ENCODE measurements around the gene TSPAN4. TPM values are rescaled to one million over a fixed set of nuclear protein-coding genes. Genes with fewer than 3 reads are reported as not detected.

The TSPAN4 gene
- total and polyA plus RNA-seq, 2 of the 13 experiments (the other 11 are each of a cell fraction or from before 2014, with no cell fraction given) = 31.7 to 68.3 TPM

- TF ChIP-seq ZNF777 (CRISPR knock-in tag; IDR thresholded peaks at IDR 0.05) = no peak
- no peak for TF ChIP-seq CEBPG (CRISPR knock-in tag; IDR thresholded peaks at IDR 0.05)
- no peak for TF ChIP-seq ZKSCAN1 (IDR thresholded peaks at IDR 0.05; ENCODE audit: low read length)
Observed at GRCh38 chr11:887589-887988, 44.9 kb downstream of the TSPAN4 start (continued).

DNA sequence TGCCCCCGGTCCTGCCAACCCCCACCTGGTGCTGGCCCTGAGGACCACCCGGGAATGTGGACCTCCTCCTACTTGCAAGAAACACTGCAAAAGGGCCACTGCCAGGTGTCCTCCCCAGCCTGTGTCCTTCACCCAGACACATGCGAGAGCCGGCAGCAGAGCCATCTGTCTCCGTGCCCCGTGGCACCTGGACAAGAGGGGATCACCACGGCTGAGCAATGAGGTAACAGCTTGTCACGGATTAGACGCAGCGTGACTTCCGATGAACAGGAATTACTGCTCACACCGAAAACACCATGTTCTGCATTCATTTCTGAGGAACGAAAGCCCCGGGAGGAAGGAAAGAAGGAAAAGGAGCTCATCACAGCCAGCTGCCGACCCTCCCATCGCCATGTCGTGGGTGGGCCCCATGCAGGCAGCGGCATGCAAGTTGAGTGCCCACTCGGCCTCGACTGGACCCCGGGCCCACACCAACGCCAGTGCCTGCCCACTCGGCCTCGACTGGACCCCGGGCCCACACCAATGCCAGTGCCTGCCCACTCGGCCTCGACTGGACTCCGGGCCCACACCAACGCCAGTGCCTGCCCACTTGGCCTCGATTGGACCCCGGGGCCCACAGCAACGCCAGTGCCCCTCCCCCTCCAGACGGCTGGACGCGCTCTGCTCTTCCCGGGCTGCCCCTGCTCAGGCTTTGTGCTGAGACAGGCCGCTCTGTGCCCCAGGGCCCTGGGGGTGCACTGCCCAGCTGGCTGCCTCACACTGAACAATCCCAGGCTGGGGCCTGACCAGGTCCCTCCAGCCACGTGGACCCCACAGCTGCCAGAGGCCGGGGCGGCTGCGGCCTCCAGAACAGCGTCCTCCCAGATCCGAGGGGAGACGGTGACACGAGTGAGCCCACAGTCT is 45.9 kb downstream of the TSPAN4 start:
- no TSS peak for BruUV-seq (replicated peaks)
- Histone ChIP-seq H4K20me1 (ENCODE audit: insufficient read depth, low read length) (no peaks in the 10 kb centered on the region), H3K9ac (ENCODE audit: insufficient read depth, low read depth, low read length) (no peak overlapping the region), H3K4me1 (ENCODE audit: insufficient read depth, low read length) (no peaks in the 10 kb centered on the region), H3K9me3 (ENCODE audit: low read length) (no peaks in the 10 kb centered on the region), H3K4me2 (ENCODE audit: low read depth, low read length) (no peak overlapping the region), H3K27me3 (ENCODE audit: control insufficient read depth in 1 of 2, insufficient read depth in 2 of 2, low read length in 2 of 2) (no peaks in the 10 kb centered on the region), H3K36me3 (replicated peaks in 1 of 2; ENCODE audit: control insufficient read depth in 1 of 2, insufficient read depth in 2 of 2, low read length in 2 of 2) (peaks cover 6 to 18% of the 10 kb centered on the region in 2 experiments; a peak in 4 of 5 replicates), H3K79me2 (ENCODE audit: insufficient read depth, low read length) (no peaks in the 10 kb centered on the region), H2AFZ (ENCODE audit: low read length) (no peak overlapping the region), H3K4me3 (replicated peaks in 1 of 3; ENCODE audit: insufficient read depth in 1 of 3, low read depth in 2 of 3, low read length in 3 of 3) (no peak overlapping the region), H3K27ac (ENCODE audit: extremely low read length, insufficient read depth, low read length) (no peak overlapping the region)
- in situ Hi-C loops (cut with HindIII; ENCODE audit: extremely low pct_ligation_motif_present, low pct_unique_long_range_greater_than_20kb) (loop anchor here (10.0 kb wide), 1 partner anchor 166 kb away; no protein-coding TSS in a partner anchor), intact Hi-C loops (cut with micrococcal nuclease; ENCODE audit: unreplicated experiment) (no loop called here)
- FAIRE-seq = no peak
- TF ChIP-seq SAFB2 (CRISPR knock-in tag; IDR thresholded peaks at IDR 0.05; ENCODE audit: borderline replicate concordance, low read depth) = no peak
- TF ChIP-seq ZNF331 (CRISPR knock-in tag; IDR thresholded peaks at IDR 0.05) = no peak
- TF ChIP-seq RBFOX2 (IDR thresholded peaks at IDR 0.05; ENCODE audit: low read depth, low read length) = peak; percentile 40; the same call in 1 of the 2 replicates
- 93% methylated on average over 31 of the region's 45 CpGs for WGBS (ENCODE audit: low lambda C conversion rate)
- POLR2A ChIA-PET = no interaction called here
- no peak for ATAC-seq
- CTCF ChIA-PET (ENCODE audit: low intra/inter-chr PET ratio, low total read pairs) = no interaction called here
- DNase-seq (ENCODE audit: low spot score) = no peak

DNA sequence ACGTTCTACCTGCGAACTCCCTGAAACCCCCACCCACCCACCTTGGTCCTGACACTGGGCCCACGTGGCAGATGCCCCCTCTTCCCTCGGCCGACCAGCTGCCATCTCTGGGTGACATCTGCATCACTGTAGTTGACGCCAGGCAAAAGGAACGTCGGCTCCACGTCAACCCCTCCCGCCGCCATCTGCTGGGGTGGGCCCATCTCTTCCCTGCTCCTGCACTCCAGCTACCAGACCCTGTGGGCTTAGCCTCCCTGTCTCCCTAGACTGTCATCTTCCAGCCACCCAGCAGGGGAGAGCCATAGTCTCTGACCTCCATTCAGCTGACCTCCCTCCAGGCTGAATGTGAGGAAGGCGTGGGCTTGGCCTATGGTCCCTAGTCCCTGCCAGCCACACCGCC is 46.6 kb downstream of the TSPAN4 start:
- DNase-seq (ENCODE audit: low spot score) (no peak), ATAC-seq (peak; percentile 16; the same call in 2 of the 3 replicates), FAIRE-seq (no peak)
- no peak overlapping the region for H3K4me2 ChIP-seq (ENCODE audit: low read depth, low read length)
- no peak overlapping the region for H2AFZ ChIP-seq (ENCODE audit: low read length)
- ChIA-PET CTCF (ENCODE audit: low intra/inter-chr PET ratio, low total read pairs) (no interaction called here), POLR2A (no interaction called here)
- H3K9me3 ChIP-seq (ENCODE audit: low read length) = no peaks in the 10 kb centered on the region
- in situ Hi-C loops (cut with HindIII; ENCODE audit: extremely low pct_ligation_motif_present, low pct_unique_long_range_greater_than_20kb) (loop anchor here (10.0 kb wide), 1 partner anchor 166 kb away; no protein-coding TSS in a partner anchor), intact Hi-C loops (cut with micrococcal nuclease; ENCODE audit: unreplicated experiment) (no loop called here)
- H3K4me3 ChIP-seq (replicated peaks in 1 of 3; ENCODE audit: insufficient read depth in 1 of 3, low read depth in 2 of 3, low read length in 3 of 3) = no peak overlapping the region
- no peaks in the 10 kb centered on the region for H3K27me3 ChIP-seq (ENCODE audit: control insufficient read depth in 1 of 2, insufficient read depth in 2 of 2, low read length in 2 of 2)
- BruUV-seq (replicated peaks) = no TSS peak
- H3K27ac ChIP-seq (ENCODE audit: extremely low read length, insufficient read depth, low read length) = no peak overlapping the region
- no peaks in the 10 kb centered on the region for H3K79me2 ChIP-seq (ENCODE audit: insufficient read depth, low read length)
- no peak overlapping the region for H3K9ac ChIP-seq (ENCODE audit: insufficient read depth, low read depth, low read length)
- H3K4me1 ChIP-seq (ENCODE audit: insufficient read depth, low read length) = no peaks in the 10 kb centered on the region
- peaks cover 3 to 13% of the 10 kb centered on the region in 2 experiments; a peak in 4 of 5 replicates for H3K36me3 ChIP-seq (replicated peaks in 1 of 2; ENCODE audit: control insufficient read depth in 1 of 2, insufficient read depth in 2 of 2, low read length in 2 of 2)
- 97% methylated on average over 13 of the region's 13 CpGs for WGBS (ENCODE audit: low lambda C conversion rate)
- no peaks in the 10 kb centered on the region for H4K20me1 ChIP-seq (ENCODE audit: insufficient read depth, low read length)
- TF ChIP-seq ZNF17 (CRISPR knock-in tag; IDR thresholded peaks at IDR 0.05) = no peak
- TF ChIP-seq ZNF788 (CRISPR knock-in tag; IDR thresholded peaks at IDR 0.05; ENCODE audit: borderline replicate concordance) = no peak
- no peak for TF ChIP-seq ATF7 (IDR thresholded peaks at IDR 0.05)
- no peak for TF ChIP-seq ATF7 (CRISPR knock-in tag; IDR thresholded peaks at IDR 0.05)
- no peak for TF ChIP-seq NONO (IDR thresholded peaks at IDR 0.05)
- no peak for TF ChIP-seq NONO (CRISPR knock-in tag; conservative IDR thresholded peaks at IDR 0.05)
- no peak for TF ChIP-seq LCORL (IDR thresholded peaks at IDR 0.05)
- no peak for TF ChIP-seq LCORL (CRISPR knock-in tag; IDR thresholded peaks at IDR 0.05)
- no peak for TF ChIP-seq TCF7 (IDR thresholded peaks at IDR 0.05; ENCODE audit: low read depth)
- TF ChIP-seq CHCHD3 (CRISPR knock-in tag; IDR thresholded peaks at IDR 0.05) = no peak
- TF ChIP-seq KDM3A (CRISPR knock-in tag; IDR thresholded peaks at IDR 0.05; ENCODE audit: low read depth) = no peak
- no peak for TF ChIP-seq ZNF337 (CRISPR knock-in tag; IDR thresholded peaks at IDR 0.05; ENCODE audit: borderline replicate concordance, low read depth)
- TF ChIP-seq PHF5A (CRISPR knock-in tag; IDR thresholded peaks at IDR 0.05; ENCODE audit: low read depth, unreplicated experiment) = no peak
- TF ChIP-seq ZNF879 (CRISPR knock-in tag; IDR thresholded peaks at IDR 0.05) = no peak
- no peak for TF ChIP-seq HDAC1 (CRISPR knock-in tag; IDR thresholded peaks at IDR 0.05)
